Smooth muscle cell (in vitro differentiated cells): ENCODE measurements around the gene USF1. TPM values are rescaled to one million over a fixed set of nuclear protein-coding genes. Genes with fewer than 3 reads are reported as not detected.
"Not testable (repeated sequence)": the region's sequence is repeated elsewhere in the genome, so short reads cannot be mapped to it uniquely, and the experiment has no call there.

Experiments
- DNase-seq: peaks from one replicate; lab custom pipeline; 2025; ENCODE audit not compliant: unreplicated experiment; lab: John Stamatoyannopoulos, UW
- H2AFZ ChIP-seq: fragments of 200-600 bp; sonication (generic); 2 replicates; pipeline ENCODE4 v1.6.0; 2016; ENCODE audit warnings: antibody characterized with exemption, low read depth, mild to moderate bottlenecking
- H3F3A ChIP-seq: fragments of 200-600 bp; sonication (generic); 2 replicates; pipeline ENCODE4 v1.6.0; 2017; ENCODE audit warnings: antibody characterized with exemption, low read depth
- H3K27ac ChIP-seq: fragments of 200-600 bp; sonication (generic); 2 replicates; pipeline ENCODE4 v1.5.1; 2016; ENCODE audit warnings: low read depth, mild to moderate bottlenecking
- H3K27me3 ChIP-seq: fragments of 200-600 bp; sonication (generic); 2 replicates; pipeline ENCODE4 v1.6.1; 2016; ENCODE audit warnings: low read depth, mild to moderate bottlenecking
- H3K36me3 ChIP-seq: fragments of 200-600 bp; sonication (generic); 2 replicates; pipeline ENCODE4 v1.5.1; 2016; ENCODE audit warnings: low read depth
- H3K4me1 ChIP-seq: fragments of 200-600 bp; sonication (generic); 2 replicates; pipeline ENCODE4 v1.5.1; 2016; ENCODE audit warnings: low read depth
- H3K4me2 ChIP-seq: fragments of 200-600 bp; sonication (generic); 2 replicates; pipeline ENCODE4 v1.6.0; 2016; ENCODE audit warnings: mild to moderate bottlenecking
- H3K4me3 ChIP-seq: fragments of 200-600 bp; sonication (generic); 2 replicates; pipeline ENCODE4 v1.5.1; 2016; ENCODE audit warnings: mild to moderate bottlenecking
- H3K79me2 ChIP-seq: fragments of 200-600 bp; sonication (generic); 2 replicates; pipeline ENCODE4 v1.6.0; 2016; ENCODE audit warnings: low read depth, mild to moderate bottlenecking
- H3K9ac ChIP-seq: fragments of 200-600 bp; sonication (generic); 2 replicates; pipeline ENCODE4 v1.6.0; 2016; ENCODE audit warnings: low read depth
- H3K9me3 ChIP-seq: fragments of 200-600 bp; sonication (generic); replicated peaks from 2 replicates; pipeline ENCODE4 v1.5.1; 2016; ENCODE audit warnings: low read depth
- H4K20me1 ChIP-seq: fragments of 200-600 bp; sonication (generic); 2 replicates; pipeline ENCODE4 v1.6.0; 2016; ENCODE audit warnings: low read depth
- WGBS: methylation state at CpG from one replicate; pipeline ENCODE4 v1.1.7; 2016; ENCODE audit warnings: low lambda C conversion rate; 5-methylcytosine and 5-hydroxymethylcytosine counted together
- polyA plus RNA-seq: library from polyadenylated mRNA; unstranded; fragments of >200 nt; fragmentation: Nextera tagmentation; extraction: Ambion mirVana; gene quantifications from 2 replicates; pipeline ENCODE4 v1.2.1, GENCODE V29; 2016
- total RNA-seq: library from RNA; depleted of rRNA; stranded (reverse); fragments of >200 nt; gene quantifications from 2 replicates; pipeline ENCODE4 v1.2.3, GENCODE V29; 2014
- TF ChIP-seq, protein P1 (sequence below): fragments of 200-600 bp; sonication (generic); IDR thresholded peaks from 2 replicates; pipeline ENCODE4 v1.5.1; 2017; ENCODE audit warnings: borderline replicate concordance, mild to moderate bottlenecking, antibody characterized with exemption; ENCODE audit not compliant: insufficient read depth, poor library complexity, severe bottlenecking

USF1 gene
- total and polyA plus RNA-seq, 2 experiments from 2014 or later, result 20.0 to 47.0 TPM

DNA sequence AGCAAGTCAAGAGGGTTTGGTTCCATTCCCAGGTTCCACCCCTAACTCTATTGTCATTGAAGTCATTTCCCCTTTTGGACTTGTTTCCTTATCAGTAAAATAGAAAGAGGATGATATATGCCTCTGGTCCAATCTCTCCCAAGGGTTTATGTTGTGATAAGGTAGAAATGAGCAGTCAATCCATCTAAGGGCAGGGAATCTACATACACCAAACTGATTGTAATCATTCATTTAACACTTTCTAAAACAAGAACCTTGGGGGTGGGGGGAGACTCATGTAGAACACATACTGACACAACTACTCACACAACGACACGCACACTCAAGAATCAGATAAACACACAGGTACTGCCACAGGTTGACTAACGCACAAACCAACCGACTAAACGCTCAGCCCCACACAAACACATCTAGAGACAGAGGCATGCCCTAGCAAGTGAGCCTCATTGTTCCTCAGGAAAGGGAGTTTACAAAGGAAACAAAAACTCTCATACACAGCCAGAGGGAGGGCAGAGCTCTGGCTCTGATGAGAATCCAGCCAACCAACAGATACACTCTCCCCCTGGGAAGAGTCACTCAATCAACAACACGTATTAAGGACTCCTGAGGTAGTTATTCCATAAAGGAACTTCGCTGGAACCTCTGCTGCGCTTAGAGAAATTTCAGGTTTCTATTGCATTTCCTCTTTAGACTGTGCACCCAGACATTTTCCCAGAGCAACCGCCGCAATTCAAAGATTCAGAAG, 25.9 kb downstream of the USF1 start:
- H3K4me3 ChIP-seq, result peak overlapping the region; percentile 85
- no peaks in the 10 kb centered on the region for H3K36me3 ChIP-seq
- H3K9me3 ChIP-seq, result no peaks in the 10 kb centered on the region
- no peaks in the 10 kb centered on the region for H3K27me3 ChIP-seq
- H3K9ac ChIP-seq, result peak overlapping the region; percentile 71
- 12% methylated on average over 10 of the region's 10 CpGs for WGBS
- DNase-seq, result no peak
- H3K4me2 ChIP-seq, result peak overlapping the region; percentile 89
- H3K79me2 ChIP-seq, result peaks cover 32% of the 10 kb centered on the region
- H3K4me1 ChIP-seq, result peaks cover 11% of the 10 kb centered on the region
- no peaks in the 10 kb centered on the region for H3F3A ChIP-seq
- peak overlapping the region; percentile 92 for H2AFZ ChIP-seq
- H3K27ac ChIP-seq, result peak overlapping the region; percentile 74
- peaks cover 7% of the 10 kb centered on the region for H4K20me1 ChIP-seq
- TF ChIP-seq, protein P1, sequence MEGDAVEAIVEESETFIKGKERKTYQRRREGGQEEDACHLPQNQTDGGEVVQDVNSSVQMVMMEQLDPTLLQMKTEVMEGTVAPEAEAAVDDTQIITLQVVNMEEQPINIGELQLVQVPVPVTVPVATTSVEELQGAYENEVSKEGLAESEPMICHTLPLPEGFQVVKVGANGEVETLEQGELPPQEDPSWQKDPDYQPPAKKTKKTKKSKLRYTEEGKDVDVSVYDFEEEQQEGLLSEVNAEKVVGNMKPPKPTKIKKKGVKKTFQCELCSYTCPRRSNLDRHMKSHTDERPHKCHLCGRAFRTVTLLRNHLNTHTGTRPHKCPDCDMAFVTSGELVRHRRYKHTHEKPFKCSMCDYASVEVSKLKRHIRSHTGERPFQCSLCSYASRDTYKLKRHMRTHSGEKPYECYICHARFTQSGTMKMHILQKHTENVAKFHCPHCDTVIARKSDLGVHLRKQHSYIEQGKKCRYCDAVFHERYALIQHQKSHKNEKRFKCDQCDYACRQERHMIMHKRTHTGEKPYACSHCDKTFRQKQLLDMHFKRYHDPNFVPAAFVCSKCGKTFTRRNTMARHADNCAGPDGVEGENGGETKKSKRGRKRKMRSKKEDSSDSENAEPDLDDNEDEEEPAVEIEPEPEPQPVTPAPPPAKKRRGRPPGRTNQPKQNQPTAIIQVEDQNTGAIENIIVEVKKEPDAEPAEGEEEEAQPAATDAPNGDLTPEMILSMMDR, result no peak

DNA sequence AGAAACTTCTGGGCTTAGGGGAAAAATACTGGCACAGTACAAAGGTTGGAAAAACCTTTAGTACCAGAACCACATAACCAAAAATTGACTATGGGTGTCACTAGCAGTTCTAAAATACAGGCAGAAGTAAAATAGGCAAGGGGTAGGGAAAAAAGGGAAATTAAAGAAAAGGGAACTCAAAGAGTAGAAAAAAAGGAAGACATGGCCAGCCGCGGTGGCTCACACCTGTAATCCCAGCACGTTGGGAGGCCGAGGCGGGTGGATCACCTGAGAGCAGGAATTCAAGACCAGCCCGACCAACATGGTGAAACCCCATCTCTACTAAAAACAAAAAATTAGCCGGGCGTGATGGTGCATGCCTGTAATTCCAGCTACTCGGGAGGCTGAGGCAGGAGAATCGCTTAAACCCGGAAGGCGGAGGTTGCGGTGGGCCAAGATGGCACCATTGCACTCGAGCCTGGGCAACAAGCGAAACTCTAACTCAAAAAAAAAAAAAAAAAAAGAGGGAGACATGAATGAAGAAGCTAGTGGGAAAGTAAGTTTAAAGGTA, 26.6 kb downstream of the USF1 start:
- Histone ChIP-seq H3K79me2 (peaks cover 33% of the 10 kb centered on the region), H3K4me1 (peaks cover 11% of the 10 kb centered on the region), H3K4me3 (peak overlapping the region; percentile 85), H3K4me2 (peak overlapping the region; percentile 89), H3K27ac (peak overlapping the region; percentile 29)
- H4K20me1 ChIP-seq, H3K9ac ChIP-seq, H3K36me3 ChIP-seq, H2AFZ ChIP-seq, H3K9me3 ChIP-seq, DNase-seq, H3K27me3 ChIP-seq, H3F3A ChIP-seq: not testable (repeated sequence)
- 55% methylated on average over 15 of the region's 15 CpGs for WGBS

DNA sequence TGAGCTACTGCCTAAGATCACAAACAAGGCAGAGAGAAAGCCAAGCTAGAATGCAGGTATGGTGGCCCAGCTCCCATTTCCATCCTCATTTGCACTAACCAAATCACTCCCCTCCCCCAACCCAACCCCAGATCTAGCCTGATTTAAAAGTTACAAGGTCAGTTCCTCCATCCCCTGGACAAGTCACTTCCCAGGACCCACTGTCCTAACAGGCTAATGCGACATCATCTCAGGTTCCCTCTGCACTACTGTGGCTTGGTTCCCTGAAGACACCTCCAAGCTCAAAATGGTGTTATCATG, 27.2 kb downstream of the USF1 start:
- 85% methylated on average over 1 of the region's 1 CpG for WGBS
- Histone ChIP-seq H3K36me3 (no peaks in the 10 kb centered on the region), H3K4me3 (peak overlapping the region; percentile 85), H3K9me3 (no peaks in the 10 kb centered on the region), H3K27me3 (no peaks in the 10 kb centered on the region), H3K27ac (peak overlapping the region; percentile 29), H3K4me1 (peaks cover 11% of the 10 kb centered on the region), H3F3A (no peaks in the 10 kb centered on the region), H3K79me2 (peaks cover 33% of the 10 kb centered on the region), H2AFZ (no peak overlapping the region), H3K9ac (no peak overlapping the region), H3K4me2 (peak overlapping the region; percentile 64), H4K20me1 (peaks cover 7% of the 10 kb centered on the region)
- no peak for DNase-seq
- TF ChIP-seq, protein P1, result no peak

DNA sequence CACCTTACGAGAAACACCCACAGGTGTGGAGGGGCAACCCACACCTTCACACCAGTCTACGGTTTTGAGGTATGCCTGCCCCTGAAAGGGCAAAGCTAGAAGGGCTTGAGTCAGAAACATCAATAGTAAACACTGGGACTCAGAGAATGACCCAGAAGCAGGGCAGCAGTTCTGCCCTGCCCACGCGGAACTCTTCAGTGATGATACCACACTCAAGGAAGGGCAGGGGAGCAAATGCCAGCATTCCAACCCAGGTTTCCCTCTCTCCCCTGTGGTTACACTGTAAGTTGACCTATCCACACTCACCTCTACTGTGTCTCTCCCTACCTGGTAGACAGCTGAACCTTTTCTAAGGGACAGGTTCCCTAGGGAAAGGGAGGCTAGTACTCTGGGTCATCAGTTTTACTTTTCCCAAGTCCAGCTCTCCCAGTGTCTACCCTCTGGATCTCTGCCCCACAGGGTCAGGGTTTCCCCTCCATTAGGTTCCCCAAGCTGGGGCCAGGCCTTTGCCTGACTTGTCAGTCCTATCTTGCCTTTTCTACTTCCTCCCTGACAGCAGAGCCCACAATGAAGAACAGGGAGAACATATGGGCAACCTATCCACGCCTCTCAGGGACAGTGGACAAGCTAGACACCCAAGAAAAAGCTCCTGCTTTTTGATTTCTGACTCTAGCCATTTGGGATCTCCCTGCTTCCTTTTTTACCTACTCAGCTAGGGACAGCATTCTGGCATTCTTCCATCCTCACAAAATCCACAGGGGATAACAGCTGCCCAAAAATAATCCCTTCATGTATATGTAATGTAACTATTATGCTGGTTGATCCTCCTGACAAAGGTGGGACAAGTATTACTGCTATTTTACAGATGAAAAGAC, 27.8 kb downstream of the USF1 start:
- peaks cover 16% of the 10 kb centered on the region for H3K4me1 ChIP-seq
- WGBS, result 75% methylated on average over 5 of the region's 5 CpGs
- no peaks in the 10 kb centered on the region for H3K36me3 ChIP-seq

DNA sequence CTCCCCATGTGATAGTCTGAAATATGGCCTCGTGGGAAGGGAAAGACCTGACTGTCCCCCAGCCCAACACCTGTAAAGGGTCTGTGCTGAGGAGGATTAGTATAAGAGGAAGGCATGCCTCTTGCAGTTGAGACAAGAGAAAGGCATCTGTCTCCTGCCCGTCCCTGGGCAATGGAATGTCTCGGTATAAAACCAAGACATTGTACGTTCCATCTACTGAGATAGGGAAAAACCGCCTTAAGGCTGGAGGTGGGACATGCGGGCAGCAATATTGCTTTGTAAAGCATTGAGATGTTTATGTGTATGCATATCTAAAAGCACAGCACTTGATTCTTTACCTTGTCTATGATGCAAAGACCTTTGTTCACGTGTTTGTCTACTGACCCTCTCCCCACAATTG, 28.6 kb downstream of the USF1 start:
- peaks cover 21% of the 10 kb centered on the region for H3K4me1 ChIP-seq
- not testable (repeated sequence) for H3K9ac ChIP-seq, DNase-seq, H3K36me3 ChIP-seq, H3K9me3 ChIP-seq, H3K4me3 ChIP-seq, H3F3A ChIP-seq, H2AFZ ChIP-seq, H4K20me1 ChIP-seq, H3K27me3 ChIP-seq
- H3K4me2 ChIP-seq, result peak overlapping the region; percentile 64
- peaks cover 43% of the 10 kb centered on the region for H3K79me2 ChIP-seq
- peak overlapping the region; percentile 71 for H3K27ac ChIP-seq
- WGBS, result 54% methylated on average over 7 of the region's 7 CpGs

More for the DNA sequence above, 27.8 kb downstream of the USF1 start:
- Histone ChIP-seq H3F3A (no peaks in the 10 kb centered on the region), H3K27ac (peak overlapping the region; percentile 71), H3K9ac (no peak overlapping the region), H3K79me2 (peaks cover 35% of the 10 kb centered on the region), H4K20me1 (peaks cover 7% of the 10 kb centered on the region), H3K27me3 (no peaks in the 10 kb centered on the region), H3K4me3 (peak overlapping the region; percentile 85), H3K4me2 (peak overlapping the region; percentile 64), H2AFZ (no peak overlapping the region), H3K9me3 (no peaks in the 10 kb centered on the region)
- DNase-seq, result no peak
- TF ChIP-seq, protein P1, result no peak

DNA sequence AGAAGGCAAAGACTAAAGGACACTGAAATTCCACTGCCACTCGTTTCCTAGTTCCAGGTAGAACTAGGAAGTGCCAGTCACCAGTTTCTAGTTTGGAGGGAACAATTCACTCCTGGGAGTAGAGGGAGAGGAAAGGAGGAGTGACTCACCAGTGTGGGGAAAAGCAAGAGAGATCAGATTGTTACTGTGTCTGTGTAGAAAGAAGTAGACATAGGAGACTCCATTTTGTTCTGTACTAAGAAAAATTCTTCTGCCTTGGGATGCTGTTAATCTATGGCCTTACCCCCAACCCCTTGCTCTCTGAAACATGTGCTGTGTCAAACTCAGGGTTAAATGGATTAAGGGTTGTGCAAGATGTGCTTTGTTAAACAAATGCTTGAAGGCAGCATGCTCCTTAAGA, 29.1 kb downstream of the USF1 start:
- Histone ChIP-seq H3K4me1 (peaks cover 20% of the 10 kb centered on the region), H3K27ac (peak overlapping the region; percentile 71), H3K79me2 (peaks cover 48% of the 10 kb centered on the region), H3K4me2 (peak overlapping the region; percentile 8)
- 53% methylated on average over 1 of the region's 1 CpG for WGBS
- not testable (repeated sequence) for H2AFZ ChIP-seq, H3K9ac ChIP-seq, H3F3A ChIP-seq, H3K27me3 ChIP-seq, H4K20me1 ChIP-seq, H3K4me3 ChIP-seq, H3K9me3 ChIP-seq, DNase-seq, H3K36me3 ChIP-seq
